BJ (cell line): ENCODE data around the gene LRCOL1. TPM values are rescaled to one million over a fixed set of nuclear protein-coding genes. Genes with fewer than 3 reads are reported as not detected.

Experiments used
- CTCF ChIA-PET: fragments of 350-600 bp; formaldehyde crosslinking; extraction: SDS; loops from one replicate; lab custom pipeline; 2021; ENCODE audit warnings: antibody characterized with exemption, inconsistent platforms; lab: Yijun Ruan, JAX
- POLR2A ChIA-PET: fragments of 300-600 bp; sonication (Branson Sonifier 250); formaldehyde crosslinking; extraction: SDS; loops from one replicate; lab custom pipeline; 2021; ENCODE audit warnings: antibody characterized with exemption; lab: Charles Lee
- DNase-seq: peaks from one replicate; pipeline ENCODE4 v3.0.0-alpha.2; 2011; ENCODE audit warnings: low read depth
- H3K27me3 ChIP-seq: 2 replicates; pipeline ENCODE4 v1.6.0; 2011; ENCODE audit warnings: low read length; ENCODE audit not compliant: control insufficient read depth, insufficient read depth
- H3K36me3 ChIP-seq: 2 replicates; pipeline ENCODE4 v1.5.1; 2011; ENCODE audit warnings: low read length; ENCODE audit not compliant: control insufficient read depth, insufficient read depth
- H3K4me3 ChIP-seq: 2 replicates; pipeline ENCODE4 v1.5.1; 2011; ENCODE audit warnings: low read depth, mild to moderate bottlenecking, control low read depth, low read length
- CTCF ChIP-seq: IDR thresholded peaks from 2 replicates; pipeline ENCODE4 v1.5.1; 2011; ENCODE audit warnings: low read depth, mild to moderate bottlenecking, control low read depth, inconsistent platforms, low read length, moderate library complexity; ENCODE audit not compliant: insufficient read depth
- polyA plus RNA-seq: library from polyadenylated mRNA; depleted of rRNA; stranded (reverse); fragments of >200 nt; gene quantifications from 2 replicates; pipeline ENCODE4 v1.2.3, GENCODE V29; 2011

Gene LRCOL1
- polyA plus RNA-seq, 1 experiment: 0.15 TPM

DNA sequence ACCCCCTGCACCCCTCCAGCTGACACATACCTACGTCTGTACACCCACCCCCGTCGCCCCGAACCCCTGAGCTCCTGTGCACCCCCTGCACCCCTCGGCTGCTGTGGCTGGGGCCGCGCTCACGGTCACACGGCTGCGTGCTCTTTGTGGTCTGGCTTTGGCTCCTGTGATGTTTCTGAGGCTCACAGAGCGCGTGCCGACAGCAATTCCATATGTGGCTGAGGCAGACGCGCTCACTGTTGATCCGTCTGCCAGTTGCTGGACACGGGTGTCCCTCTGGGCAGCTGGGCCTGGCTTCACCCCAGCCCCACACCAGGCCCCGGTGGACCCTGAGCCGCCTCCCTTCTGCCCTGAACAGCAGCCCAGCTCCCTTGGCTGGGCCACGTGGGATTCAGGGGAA is 46.5 kb downstream of the LRCOL1 start:
- ChIA-PET POLR2A (no interaction called here), CTCF (no interaction called here)
- Histone ChIP-seq H3K4me3 (no peak overlapping the region), H3K36me3 (no peaks in the 10 kb centered on the region), H3K27me3 (no peaks in the 10 kb centered on the region)
- DNase-seq: no peak
- no peak for TF ChIP-seq CTCF

- DNase-seq: no peak
- ChIA-PET CTCF (interaction anchor here (0.6 to 0.7 kb wide), 2 partner anchors 18 to 148 kb away, joined by 3 to 4 read pairs; no protein-coding TSS in a partner anchor), POLR2A (no interaction called here)
- no peak overlapping the region for H3K4me3 ChIP-seq
- no peaks in the 10 kb centered on the region for H3K27me3 ChIP-seq
- TF ChIP-seq CTCF: no peak
- no peaks in the 10 kb centered on the region for H3K36me3 ChIP-seq
These were observed 47.8 kb downstream of the LRCOL1 start for GRCh38 chr12:132562489-132563021.

DNA sequence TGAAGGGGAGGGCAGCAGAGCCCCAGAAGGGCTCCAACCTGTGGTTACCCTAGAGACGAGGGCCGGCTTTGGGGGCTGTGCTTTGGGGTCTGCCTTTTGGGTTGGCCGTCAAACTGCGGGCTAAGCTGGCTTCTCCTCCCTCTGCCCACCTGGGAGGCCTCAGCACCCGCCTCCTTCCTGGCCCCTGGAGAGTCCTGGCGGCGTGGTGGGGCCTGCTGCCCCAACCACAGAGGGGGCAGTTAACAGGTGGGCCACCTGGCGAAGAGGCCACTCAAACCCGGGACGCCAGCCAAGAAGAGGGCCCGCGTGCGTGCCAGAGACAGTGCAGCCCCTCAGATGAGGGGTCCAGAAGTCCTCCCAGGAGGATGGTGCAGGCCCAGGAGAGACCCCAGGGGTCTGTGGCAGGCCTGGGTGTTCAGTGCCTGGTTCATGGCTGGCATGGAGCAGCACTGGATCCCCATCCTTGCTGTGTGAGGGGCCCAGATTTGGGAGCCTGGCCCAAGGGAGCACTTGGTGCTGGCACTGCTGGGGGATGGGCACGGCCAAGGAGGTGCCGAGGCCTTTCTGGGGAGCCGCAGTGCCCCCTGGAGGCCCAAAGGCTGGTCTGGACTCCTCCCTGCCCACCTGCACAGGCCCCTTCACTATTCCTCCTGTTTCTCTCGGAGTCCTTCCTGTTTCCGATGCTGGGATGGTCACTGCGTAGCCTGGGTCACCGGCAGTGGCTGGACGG is 48.8 kb downstream of the LRCOL1 start:
- no peaks in the 10 kb centered on the region for H3K36me3 ChIP-seq
- TF ChIP-seq CTCF: peak; percentile 46
- no peak overlapping the region for H3K4me3 ChIP-seq
- POLR2A ChIA-PET: no interaction called here
- CTCF ChIA-PET: interaction anchor here (0.6 to 2.4 kb wide), 16 partner anchors 8 to 408 kb away, joined by 3 to 12 read pairs (median 3); no protein-coding TSS in a partner anchor
- H3K27me3 ChIP-seq: no peaks in the 10 kb centered on the region
- DNase-seq: no peak

- H3K4me3 ChIP-seq: peak overlapping the region; percentile 58
- CTCF ChIA-PET: interaction anchor here (0.6 to 2.4 kb wide), 16 partner anchors 9 to 407 kb away, joined by 3 to 12 read pairs (median 3); no protein-coding TSS in a partner anchor
- no peak for DNase-seq
- POLR2A ChIA-PET: no interaction called here
- H3K36me3 ChIP-seq: no peaks in the 10 kb centered on the region
- TF ChIP-seq CTCF: peak; percentile 80
- no peaks in the 10 kb centered on the region for H3K27me3 ChIP-seq
These were observed 49.6 kb downstream of the LRCOL1 start for GRCh38 chr12:132560614-132561426.

- Histone ChIP-seq H3K27me3 (no peaks in the 10 kb centered on the region), H3K36me3 (no peaks in the 10 kb centered on the region), H3K4me3 (peak overlapping the region; percentile 58)
- ChIA-PET CTCF (interaction anchor here (1.3 to 2.4 kb wide), 9 partner anchors 9 to 406 kb away, joined by 3 to 12 read pairs (median 5); no protein-coding TSS in a partner anchor), POLR2A (no interaction called here)
- no peak for TF ChIP-seq CTCF
- no peak for DNase-seq
These were observed 50.1 kb downstream of the LRCOL1 start for GRCh38 chr12:132560364-132560613.
